GM12875 (cell line): Measurements from ENCODE around the gene PCDHGB6.
"Not testable (repeated sequence)": the region's sequence is repeated elsewhere in the genome, so short reads cannot be mapped to it uniquely, and the experiment has no call there.

Experiments
- H3K4me3 ChIP-seq: one replicate; pipeline ENCODE4 v1.5.1; 2011; ENCODE audit warnings: low read depth, low read length, control low read depth
- CTCF ChIP-seq: IDR thresholded peaks from 2 replicates; pipeline ENCODE4 v1.5.1; 2011; ENCODE audit warnings: low read depth, mild to moderate bottlenecking, control low read depth, inconsistent platforms, low read length, moderate library complexity, borderline replicate concordance; ENCODE audit not compliant: insufficient read depth

The PCDHGB6 gene

GRCh38 chr5:141366016-141366896 is 41.6 kb upstream of the PCDHGB6 start:
- no peak overlapping the region for H3K4me3 ChIP-seq
- no peak for TF ChIP-seq CTCF

- peak; percentile 31; the same call in 1 of the 2 replicates for TF ChIP-seq CTCF
Measured at GRCh38 chr5:141369994-141370848, 37.6 kb upstream of the PCDHGB6 start, which contains the start of gene PCDHGB3. PCDHGB3 (plus strand) TSS chr5:141370242; CDS start chr5:141370395, 153 bp downstream.

GRCh38 chr5:141371572-141372475 is 36.0 kb upstream of the PCDHGB6 start:
- no peak for TF ChIP-seq CTCF
- H3K4me3 ChIP-seq: no peak overlapping the region

More at GRCh38 chr5:141369994-141370848, 37.6 kb upstream of the PCDHGB6 start, which contains the start of gene PCDHGB3:
- no peak within 1 kb of the TSS for H3K4me3 ChIP-seq

GRCh38 chr5:141373673-141374317 is 34.0 kb upstream of the PCDHGB6 start, which contains the start of gene PCDHGA6:
PCDHGA6 (plus strand) TSS chr5:141373891; CDS start chr5:141374084, 193 bp downstream.
- no peak within 1 kb of the TSS for H3K4me3 ChIP-seq
- peak; percentile 24; the same call in 1 of the 2 replicates for TF ChIP-seq CTCF

GRCh38 chr5:141374627-141375026 is 33.2 kb upstream of the PCDHGB6 start:
- H3K4me3 ChIP-seq: no peak overlapping the region
- TF ChIP-seq CTCF: no peak

- not testable (repeated sequence) for H3K4me3 ChIP-seq
Measured at GRCh38 chr5:141375444-141376155, 32.2 kb upstream of the PCDHGB6 start.
